PC-9 (cell line): ENCODE measurements around the gene LRTM1.

Experiments used
- EZH2 ChIP-seq: fragments of 200-600 bp; sonication (generic); IDR thresholded peaks from 2 replicates; pipeline ENCODE4 v1.8.0; 2017; ENCODE audit warnings: antibody characterized with exemption, low read depth
- TF ChIP-seq, protein P1 (sequence below): fragments of 200-600 bp; sonication (generic); conservative IDR thresholded peaks from 2 replicates; pipeline ENCODE4 v1.6.1; 2017; ENCODE audit warnings: mixed run types, antibody characterized with exemption, mild to moderate bottlenecking, moderate library complexity

DNA sequence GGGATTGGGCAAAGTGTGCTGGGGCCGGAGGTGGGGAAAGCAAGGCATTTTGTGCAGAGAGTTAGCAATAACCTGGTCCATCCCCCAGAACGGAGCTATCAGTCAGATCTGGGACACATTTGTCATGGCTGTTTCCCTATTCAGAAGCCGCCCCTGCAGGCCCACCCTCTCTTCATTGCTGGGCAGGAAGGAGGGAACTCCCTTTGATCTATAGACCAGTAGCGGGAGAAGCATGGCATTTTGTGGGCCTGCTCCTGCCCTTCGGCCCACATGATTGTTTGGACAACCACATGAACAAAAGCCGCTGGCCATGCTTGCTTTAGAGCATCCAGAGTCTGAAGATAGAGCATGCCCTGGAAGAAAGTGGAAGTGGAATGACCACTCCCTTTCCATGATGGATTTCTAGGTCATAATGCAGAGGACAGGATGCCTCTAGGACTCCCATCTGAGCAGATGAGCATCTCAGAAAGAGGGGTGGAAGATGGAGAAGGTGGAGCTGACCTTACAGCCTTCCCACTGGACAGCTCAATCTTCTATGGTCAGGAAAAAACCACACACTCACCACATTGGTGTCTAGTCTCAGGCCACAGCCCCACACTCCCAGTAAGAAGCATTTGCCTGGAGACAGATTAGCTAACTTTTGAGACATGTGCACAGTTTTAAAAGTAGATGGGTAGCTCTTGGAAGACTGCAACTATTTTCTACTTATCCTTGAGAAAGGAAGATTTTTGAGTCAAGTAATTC lies 11.9 kb upstream of the LRTM1 start:
- TF ChIP-seq, protein P1, sequence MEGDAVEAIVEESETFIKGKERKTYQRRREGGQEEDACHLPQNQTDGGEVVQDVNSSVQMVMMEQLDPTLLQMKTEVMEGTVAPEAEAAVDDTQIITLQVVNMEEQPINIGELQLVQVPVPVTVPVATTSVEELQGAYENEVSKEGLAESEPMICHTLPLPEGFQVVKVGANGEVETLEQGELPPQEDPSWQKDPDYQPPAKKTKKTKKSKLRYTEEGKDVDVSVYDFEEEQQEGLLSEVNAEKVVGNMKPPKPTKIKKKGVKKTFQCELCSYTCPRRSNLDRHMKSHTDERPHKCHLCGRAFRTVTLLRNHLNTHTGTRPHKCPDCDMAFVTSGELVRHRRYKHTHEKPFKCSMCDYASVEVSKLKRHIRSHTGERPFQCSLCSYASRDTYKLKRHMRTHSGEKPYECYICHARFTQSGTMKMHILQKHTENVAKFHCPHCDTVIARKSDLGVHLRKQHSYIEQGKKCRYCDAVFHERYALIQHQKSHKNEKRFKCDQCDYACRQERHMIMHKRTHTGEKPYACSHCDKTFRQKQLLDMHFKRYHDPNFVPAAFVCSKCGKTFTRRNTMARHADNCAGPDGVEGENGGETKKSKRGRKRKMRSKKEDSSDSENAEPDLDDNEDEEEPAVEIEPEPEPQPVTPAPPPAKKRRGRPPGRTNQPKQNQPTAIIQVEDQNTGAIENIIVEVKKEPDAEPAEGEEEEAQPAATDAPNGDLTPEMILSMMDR, result no peak
- no peak for TF ChIP-seq EZH2
